Activated naive CD8-positive, alpha-beta T cell treated with anti-CD3 and anti-CD28 coated beads, Interleukin-2, amount 50 U/mL, for 24 hours (primary cell): ENCODE results near the gene WDR27.

ENCODE experiments used
- ATAC-seq: fragments of 150-1000 bp; cut with Tn5 transposase; one replicate; pipeline ENCODE4 v1.10.0; 2021
- DNase-seq: peaks from one replicate; pipeline ENCODE4 v3.0.0; 2021
- H3K27ac Mint-ChIP-seq: one replicate; pipeline ENCODE4 v1.8.0; 2021; ENCODE audit warnings: mild to moderate bottlenecking, mixed read lengths
- H3K27me3 Mint-ChIP-seq: one replicate; pipeline ENCODE4 v1.8.0; 2021; ENCODE audit warnings: mixed read lengths
- H3K36me3 Mint-ChIP-seq: one replicate; pipeline ENCODE4 v1.8.0; 2021; ENCODE audit warnings: low read depth, mixed read lengths
- H3K4me1 Mint-ChIP-seq: one replicate; pipeline ENCODE4 v1.8.0; 2021; ENCODE audit warnings: mixed read lengths
- H3K4me3 Mint-ChIP-seq: one replicate; pipeline ENCODE4 v1.8.0; 2021; ENCODE audit warnings: mild to moderate bottlenecking, moderate library complexity, mixed read lengths
- H3K9me3 Mint-ChIP-seq: one replicate; pipeline ENCODE4 v1.8.0; 2021; ENCODE audit warnings: mixed read lengths

WDR27 gene

GRCh38 chr6:169701954-169702839, at the start of gene WDR27, which contains the start of gene C6orf120:
WDR27 (minus strand) TSS chr6:169702029; CDS start chr6:169689005, 13,024 bp downstream.
C6orf120 (plus strand) TSS chr6:169702126; CDS start chr6:169702460, 334 bp downstream.
- Mint-ChIP-seq H3K9me3 (no peaks in the 10 kb centered on the region), H3K4me1 (peaks cover 48% of the 10 kb centered on the region), H3K4me3 (peak within 1 kb of the TSS; percentile 93), H3K27ac (peak within 1 kb of the TSS; percentile 92), H3K36me3 (peaks cover 34% of the 10 kb centered on the region), H3K27me3 (no peaks in the 10 kb centered on the region)
- DNase-seq: peak; percentile 98
- ATAC-seq: peak; percentile 97

GRCh38 chr6:169746556-169746955, 44.7 kb upstream of the WDR27 start:
- Mint-ChIP-seq H3K27me3 (no peaks in the 10 kb centered on the region), H3K27ac (no peak overlapping the region), H3K9me3 (peaks cover 10% of the 10 kb centered on the region), H3K36me3 (peaks cover 19% of the 10 kb centered on the region), H3K4me1 (peaks cover 12% of the 10 kb centered on the region), H3K4me3 (no peak overlapping the region)
- ATAC-seq (no peak), DNase-seq (no peak)

- Mint-ChIP-seq H3K27ac (no peak overlapping the region), H3K9me3 (peaks cover 10% of the 10 kb centered on the region)
- ATAC-seq: no peak
Measured at GRCh38 chr6:169745405-169745804, 43.6 kb upstream of the WDR27 start.

GRCh38 chr6:169741344-169741743, 39.5 kb upstream of the WDR27 start:
- no peaks in the 10 kb centered on the region for H3K36me3 Mint-ChIP-seq
- no peak for DNase-seq

More at GRCh38 chr6:169745405-169745804, 43.6 kb upstream of the WDR27 start:
- no peaks in the 10 kb centered on the region for H3K27me3 Mint-ChIP-seq
- peaks cover 12% of the 10 kb centered on the region for H3K4me1 Mint-ChIP-seq
- peaks cover 19% of the 10 kb centered on the region for H3K36me3 Mint-ChIP-seq
- DNase-seq: no peak
- no peak overlapping the region for H3K4me3 Mint-ChIP-seq

GRCh38 chr6:169738976-169739529, 37.2 kb upstream of the WDR27 start:
- DNase-seq (no peak), ATAC-seq (no peak)
- Mint-ChIP-seq H3K36me3 (no peaks in the 10 kb centered on the region), H3K4me3 (no peak overlapping the region), H3K27ac (no peak overlapping the region), H3K4me1 (peaks cover 13% of the 10 kb centered on the region), H3K9me3 (peaks cover 4% of the 10 kb centered on the region), H3K27me3 (peaks cover 18% of the 10 kb centered on the region)

More at GRCh38 chr6:169741344-169741743, 39.5 kb upstream of the WDR27 start:
- no peak overlapping the region for H3K27ac Mint-ChIP-seq
- H3K4me1 Mint-ChIP-seq: peaks cover 13% of the 10 kb centered on the region
- no peak for ATAC-seq
- H3K27me3 Mint-ChIP-seq: peaks cover 5% of the 10 kb centered on the region
- H3K9me3 Mint-ChIP-seq: peaks cover 7% of the 10 kb centered on the region
- H3K4me3 Mint-ChIP-seq: no peak overlapping the region

- Mint-ChIP-seq H3K9me3 (peaks cover 7% of the 10 kb centered on the region), H3K36me3 (no peaks in the 10 kb centered on the region), H3K27me3 (peaks cover 18% of the 10 kb centered on the region), H3K27ac (no peak overlapping the region), H3K4me1 (peaks cover 13% of the 10 kb centered on the region), H3K4me3 (no peak overlapping the region)
- DNase-seq: peak; percentile 26
- ATAC-seq: peak; percentile 77
Measured at GRCh38 chr6:169738204-169738975, 36.6 kb upstream of the WDR27 start.

- DNase-seq: no peak
- Mint-ChIP-seq H3K27ac (no peak overlapping the region), H3K27me3 (peaks cover 6% of the 10 kb centered on the region), H3K4me1 (peaks cover 16% of the 10 kb centered on the region), H3K4me3 (no peak overlapping the region), H3K36me3 (peaks cover 8% of the 10 kb centered on the region), H3K9me3 (peaks cover 7% of the 10 kb centered on the region)
- no peak for ATAC-seq
Measured at GRCh38 chr6:169729961-169730360, 28.1 kb upstream of the WDR27 start.

GRCh38 chr6:169726963-169727362, 25.1 kb upstream of the WDR27 start:
- H3K27ac Mint-ChIP-seq: no peak overlapping the region
- ATAC-seq: no peak
- H3K9me3 Mint-ChIP-seq: no peaks in the 10 kb centered on the region
- peaks cover 10% of the 10 kb centered on the region for H3K36me3 Mint-ChIP-seq
- DNase-seq: no peak
- peaks cover 24% of the 10 kb centered on the region for H3K4me1 Mint-ChIP-seq
- no peaks in the 10 kb centered on the region for H3K27me3 Mint-ChIP-seq
- no peak overlapping the region for H3K4me3 Mint-ChIP-seq

- Mint-ChIP-seq H3K4me3 (peak overlapping the region; percentile 83), H3K27ac (peak overlapping the region; percentile 91), H3K27me3 (no peaks in the 10 kb centered on the region), H3K36me3 (peaks cover 13% of the 10 kb centered on the region), H3K9me3 (no peaks in the 10 kb centered on the region), H3K4me1 (peaks cover 32% of the 10 kb centered on the region)
- DNase-seq: no peak
- ATAC-seq: no peak
Measured at GRCh38 chr6:169726049-169726400, 24.2 kb upstream of the WDR27 start.

- H3K4me3 Mint-ChIP-seq: peak overlapping the region; percentile 83
- ATAC-seq: peak; percentile 15
- no peaks in the 10 kb centered on the region for H3K27me3 Mint-ChIP-seq
- no peaks in the 10 kb centered on the region for H3K9me3 Mint-ChIP-seq
- H3K4me1 Mint-ChIP-seq: peaks cover 37% of the 10 kb centered on the region
- H3K27ac Mint-ChIP-seq: peak overlapping the region; percentile 91
- H3K36me3 Mint-ChIP-seq: peaks cover 14% of the 10 kb centered on the region
- peak; percentile 43 for DNase-seq
Measured at GRCh38 chr6:169725125-169726048, 23.6 kb upstream of the WDR27 start.

- DNase-seq (peak; percentile 74), ATAC-seq (peak; percentile 53)
Measured at GRCh38 chr6:169724494-169725124, 22.8 kb upstream of the WDR27 start, which contains the start of gene PHF10. PHF10 (minus strand) TSS chr6:169724500; CDS start chr6:169723931, 569 bp downstream.

GRCh38 chr6:169723991-169724493, 22.2 kb upstream of the WDR27 start:
- peak; percentile 26 for ATAC-seq
- Mint-ChIP-seq H3K36me3 (peaks cover 21% of the 10 kb centered on the region), H3K9me3 (no peaks in the 10 kb centered on the region), H3K27me3 (no peaks in the 10 kb centered on the region), H3K4me1 (peaks cover 50% of the 10 kb centered on the region), H3K27ac (no peak overlapping the region), H3K4me3 (peak overlapping the region; percentile 41)
- peak; percentile 41 for DNase-seq

More at GRCh38 chr6:169724494-169725124, 22.8 kb upstream of the WDR27 start, which contains the start of gene PHF10:
- peak within 1 kb of the TSS; percentile 96 for H3K4me3 Mint-ChIP-seq
- peaks cover 16% of the 10 kb centered on the region for H3K36me3 Mint-ChIP-seq
- H3K9me3 Mint-ChIP-seq: no peaks in the 10 kb centered on the region
- no peaks in the 10 kb centered on the region for H3K27me3 Mint-ChIP-seq
- H3K27ac Mint-ChIP-seq: peak within 1 kb of the TSS; percentile 95
- peaks cover 44% of the 10 kb centered on the region for H3K4me1 Mint-ChIP-seq
